ENCODE data around the gene IPMK.

- TF ChIP-seq RFX5 (IDR thresholded peaks at IDR 0.05; ENCODE audit: low read depth, low read length) (no peak), MEF2A (IDR thresholded peaks at IDR 0.05; ENCODE audit: control insufficient read depth, low read depth, low read length) (no peak), NR0B1 (IDR thresholded peaks at IDR 0.05; ENCODE audit: partially characterized antibody) (no peak), EZH2 (IDR thresholded peaks at IDR 0.05; ENCODE audit: borderline replicate concordance, low read depth, low read length) (no peak), KLF1 (tag; IDR thresholded peaks at IDR 0.05) (no peak)
Observed at GRCh38 chr10:58158806-58159205, 108.9 kb downstream of the IPMK start.
